KOPT-K1 (cell line): Measurements from ENCODE around the gene SARM1.

Experiments
- H3K27ac ChIP-seq: fragments of 200-600 bp; sonication (generic); 2 replicates; pipeline ENCODE4 v1.5.1; 2016; ENCODE audit warnings: antibody characterized with exemption, mild to moderate bottlenecking, low read depth, low read length; ENCODE audit not compliant: poor library complexity, severe bottlenecking
- H3K36me3 ChIP-seq: fragments of 200-600 bp; sonication (generic); 2 replicates; pipeline ENCODE4 v1.5.1; 2017; ENCODE audit warnings: antibody characterized with exemption, mild to moderate bottlenecking, low read length, moderate library complexity; ENCODE audit not compliant: insufficient read depth
- H3K9me3 ChIP-seq: fragments of 200-600 bp; sonication (generic); 2 replicates; pipeline ENCODE4 v1.5.1; 2017; ENCODE audit warnings: antibody characterized with exemption, low read length, mild to moderate bottlenecking; ENCODE audit not compliant: insufficient read depth, poor library complexity, severe bottlenecking

The SARM1 gene

DNA sequence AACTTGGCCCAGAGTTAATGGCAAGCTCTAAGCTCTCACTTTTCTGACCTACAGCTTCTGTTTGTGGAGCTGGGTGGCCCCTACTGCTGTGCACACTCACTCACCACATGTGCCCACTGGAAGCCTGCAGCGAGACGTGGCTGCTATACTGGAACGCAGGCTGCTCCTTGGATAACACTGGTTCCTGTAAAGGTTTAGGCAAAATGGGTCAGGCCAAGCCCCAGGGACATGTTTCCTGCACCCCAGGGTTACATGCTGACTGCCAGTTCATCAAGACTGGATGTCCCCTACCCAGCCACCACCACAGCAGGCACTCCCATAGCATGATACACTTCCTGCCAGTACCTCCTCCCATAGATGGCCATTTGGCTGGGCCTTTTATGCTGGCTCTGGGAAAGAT lies 22.5 kb upstream of the SARM1 start:
- Histone ChIP-seq H3K27ac (no peak overlapping the region), H3K36me3 (peaks cover 100% of the 10 kb centered on the region), H3K9me3 (no peaks in the 10 kb centered on the region)

DNA sequence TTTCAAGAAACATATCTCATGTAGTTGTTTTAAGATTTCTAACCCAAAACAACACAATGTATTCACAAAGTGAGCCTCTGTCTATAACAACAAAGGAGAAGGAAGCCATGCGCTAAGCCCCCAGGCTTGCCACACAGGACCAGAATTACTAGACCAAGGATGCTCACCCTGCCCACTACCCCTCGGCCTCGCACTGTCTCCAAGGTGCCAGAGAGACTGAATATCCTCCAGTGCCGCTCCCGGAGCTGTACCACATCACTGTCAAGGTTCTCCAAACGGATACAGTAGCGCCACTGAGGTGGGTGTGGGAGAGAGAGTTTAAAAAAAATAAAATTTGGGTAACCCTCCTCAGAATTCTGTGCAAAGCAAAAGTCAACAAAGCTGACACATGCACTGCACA lies 21.2 kb upstream of the SARM1 start:
- peaks cover 100% of the 10 kb centered on the region for H3K36me3 ChIP-seq
- no peak overlapping the region for H3K27ac ChIP-seq
- H3K9me3 ChIP-seq = no peaks in the 10 kb centered on the region

DNA sequence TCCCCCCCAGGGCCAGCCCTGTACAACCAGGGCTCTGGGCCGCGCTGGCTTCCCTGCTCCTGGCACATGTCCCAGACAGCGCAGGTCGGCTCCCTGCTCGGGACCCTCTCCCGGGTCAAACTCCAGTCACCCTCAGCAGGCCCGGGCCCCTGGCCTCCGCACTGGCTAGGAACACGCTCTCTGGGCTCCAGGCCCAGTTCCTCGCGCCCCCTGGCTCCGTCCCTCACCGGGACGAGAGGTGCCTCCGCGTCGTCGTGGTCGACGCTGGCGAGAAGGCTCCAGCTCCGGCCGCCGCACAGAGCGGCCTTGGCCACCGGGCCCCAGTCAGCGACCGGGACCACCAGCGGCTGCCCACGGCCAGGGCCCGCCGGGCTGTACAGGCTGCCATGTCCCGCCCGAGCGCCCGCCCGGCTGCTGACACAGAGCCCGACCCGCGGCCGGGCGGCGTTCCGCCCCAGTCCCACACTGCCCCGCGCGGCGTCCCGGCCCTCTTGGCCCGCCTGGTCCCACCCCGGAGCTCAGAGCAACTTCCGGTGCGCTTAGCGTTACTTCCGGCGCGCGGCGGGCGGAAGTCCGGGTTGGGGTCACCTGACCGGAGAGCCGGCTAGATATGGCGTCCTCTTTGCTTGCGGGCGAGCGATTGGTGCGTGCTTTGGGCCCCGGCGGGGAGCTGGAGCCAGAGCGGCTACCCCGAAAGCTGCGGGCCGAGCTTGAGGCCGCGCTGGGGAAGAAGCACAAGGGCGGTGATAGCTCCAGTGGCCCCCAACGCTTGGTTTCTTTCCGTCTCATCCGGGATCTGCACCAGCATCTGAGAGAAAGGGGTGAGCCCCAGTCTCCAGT lies 14.2 kb upstream of the SARM1 start, which contains the start of gene POLDIP2:
POLDIP2 (minus strand) TSS at position 467 of the 840 bp plus-strand sequence; CDS start at position 388, 79 bp downstream.
- peaks cover 59% of the 10 kb centered on the region for H3K36me3 ChIP-seq
- peak within 1 kb of the TSS; percentile 76 for H3K27ac ChIP-seq
- no peaks in the 10 kb centered on the region for H3K9me3 ChIP-seq

DNA sequence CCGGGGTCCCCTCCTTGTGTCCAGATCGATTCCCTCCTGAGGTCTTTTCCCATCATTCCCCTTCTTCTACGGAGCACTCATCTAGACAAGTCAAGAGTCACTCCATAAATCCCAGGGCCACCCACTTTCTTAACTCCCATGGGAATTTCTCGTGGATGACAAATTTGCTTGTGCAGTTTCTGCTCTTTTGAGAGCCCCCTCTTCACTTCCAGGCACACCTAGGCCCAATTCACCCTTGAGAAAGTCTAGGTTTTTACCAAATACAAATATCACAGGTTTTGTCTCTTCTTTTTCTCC lies 13.6 kb upstream of the SARM1 start:
- Histone ChIP-seq H3K27ac (peak overlapping the region; percentile 76), H3K9me3 (no peaks in the 10 kb centered on the region), H3K36me3 (peaks cover 59% of the 10 kb centered on the region)

DNA sequence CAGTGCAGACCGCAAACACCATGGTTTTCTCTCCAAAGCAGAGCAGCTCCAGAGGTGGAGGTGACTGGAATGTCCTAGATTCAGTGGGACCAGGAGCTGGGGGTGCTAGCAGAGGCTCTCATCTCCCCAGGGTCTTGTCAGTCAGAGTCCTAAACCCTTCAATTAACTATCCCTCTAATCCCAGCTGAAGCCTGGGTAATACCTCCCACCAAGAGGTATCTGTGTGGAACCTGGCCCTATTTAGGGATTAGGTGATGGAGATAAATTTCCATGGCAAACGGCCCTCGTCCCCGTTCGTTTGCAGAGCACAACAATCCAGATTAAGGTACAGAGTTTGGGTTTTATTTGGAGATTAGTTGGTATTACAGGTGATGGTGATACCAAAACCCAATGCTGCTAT lies 8.3 kb upstream of the SARM1 start:
- Histone ChIP-seq H3K36me3 (peaks cover 52% of the 10 kb centered on the region), H3K27ac (no peak overlapping the region), H3K9me3 (no peaks in the 10 kb centered on the region)

DNA sequence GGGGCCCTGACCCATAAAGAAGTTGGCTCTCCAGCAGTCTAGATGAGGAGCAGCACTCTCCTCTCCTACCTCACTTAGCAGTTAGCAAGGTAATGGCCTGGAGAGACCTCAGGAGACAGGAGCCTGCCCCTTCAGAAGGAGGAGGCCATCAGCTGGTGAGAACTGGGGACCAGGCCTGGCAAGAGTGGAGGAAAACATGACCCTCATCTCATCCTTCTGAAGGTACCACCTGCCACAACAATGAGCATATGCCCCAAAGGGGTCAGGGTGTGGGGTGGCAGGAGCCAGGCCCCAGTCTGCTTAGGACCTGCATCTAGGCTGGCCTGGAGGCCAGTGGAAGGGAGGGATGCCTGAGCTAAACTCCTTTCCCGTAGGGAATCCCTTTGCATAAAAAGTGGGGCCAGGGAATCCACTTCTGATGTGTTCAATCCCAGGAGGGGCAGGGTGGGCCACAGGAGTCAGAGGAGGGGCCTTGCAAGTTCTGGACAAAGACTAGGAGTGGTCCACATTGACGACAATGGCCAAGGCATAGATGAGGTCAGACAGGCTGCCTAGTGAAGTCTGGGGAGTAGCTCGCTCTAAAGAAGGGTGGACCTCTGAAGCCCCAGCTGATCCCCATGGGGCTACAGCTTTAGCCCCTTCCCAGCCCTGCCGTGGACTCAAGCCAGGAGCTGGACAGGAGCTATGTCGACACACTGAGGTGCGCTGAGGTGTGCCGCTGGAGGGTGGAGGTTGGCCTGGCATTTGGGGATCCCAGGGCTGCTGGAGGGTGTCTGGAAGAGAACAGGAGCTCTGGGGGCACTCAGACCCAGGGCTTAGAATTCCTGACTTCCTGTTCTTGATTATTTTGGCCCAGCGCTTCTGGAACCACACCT lies 7.5 kb upstream of the SARM1 start:
- Histone ChIP-seq H3K9me3 (no peaks in the 10 kb centered on the region), H3K27ac (no peak overlapping the region), H3K36me3 (peaks cover 52% of the 10 kb centered on the region)

DNA sequence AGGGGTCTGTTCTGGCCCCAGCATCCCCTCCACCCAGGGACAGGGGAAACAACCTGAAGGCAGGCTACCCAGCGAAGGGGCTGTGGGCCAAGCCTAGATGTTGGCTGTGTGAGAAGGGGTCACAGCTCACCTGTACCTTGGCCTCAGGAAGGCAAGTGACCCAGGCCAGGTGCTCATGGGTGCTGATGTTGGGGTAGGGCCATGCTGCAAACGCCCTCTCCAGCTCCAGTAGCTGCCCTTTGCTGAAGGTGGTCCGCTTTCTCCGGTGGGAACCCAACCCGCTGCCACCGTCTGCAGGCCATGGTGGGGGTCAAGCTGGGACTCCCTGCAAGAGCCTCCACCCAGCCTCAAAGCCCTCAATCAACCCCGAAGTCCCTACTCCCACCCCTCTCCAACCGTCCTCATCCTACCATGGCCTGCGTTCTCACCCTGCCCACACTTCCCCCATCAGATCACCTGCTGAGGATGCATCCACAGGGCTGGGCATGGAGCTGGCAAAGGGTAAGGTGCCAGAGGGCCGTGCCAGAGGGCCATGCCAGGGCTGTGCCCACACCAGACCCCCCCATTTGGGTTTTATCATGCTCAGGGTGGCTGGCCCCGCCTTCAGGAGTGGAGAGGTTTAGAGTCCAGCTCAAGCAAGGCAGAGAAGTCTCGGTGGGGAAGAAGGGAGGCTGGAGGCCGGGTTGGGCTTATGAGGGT lies 6.7 kb upstream of the SARM1 start, which contains the start of gene SEBOX:
SEBOX (minus strand) TSS at position 535 of the 699 bp plus-strand sequence; CDS start at position 487, 48 bp downstream.
- Histone ChIP-seq H3K9me3 (no peaks in the 10 kb centered on the region), H3K36me3 (peaks cover 48% of the 10 kb centered on the region)

DNA sequence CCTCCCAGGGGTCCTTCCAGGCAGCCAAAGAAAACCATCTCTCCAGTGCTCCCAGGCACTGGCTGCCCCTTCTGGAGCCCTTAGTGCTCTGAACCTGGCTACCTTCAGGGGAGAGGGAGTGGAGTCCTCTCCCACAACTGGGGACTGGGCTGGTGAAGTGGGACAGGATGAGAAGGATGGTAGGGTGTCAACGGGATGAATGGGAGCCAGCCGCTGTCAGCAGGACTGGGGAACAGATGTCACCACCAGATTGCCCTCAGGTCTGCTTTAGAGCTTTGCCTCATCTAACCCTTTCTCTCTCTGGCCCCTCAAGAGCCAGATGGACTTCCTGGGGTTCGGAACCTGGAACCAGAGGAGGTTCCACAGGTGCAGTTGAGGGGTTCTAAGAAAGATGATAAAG lies 6.0 kb upstream of the SARM1 start:
- no peak overlapping the region for H3K27ac ChIP-seq
- H3K9me3 ChIP-seq = no peaks in the 10 kb centered on the region
- peaks cover 41% of the 10 kb centered on the region for H3K36me3 ChIP-seq

More for the DNA sequence above, 6.7 kb upstream of the SARM1 start, which contains the start of gene SEBOX:
- no peak within 1 kb of the TSS for H3K27ac ChIP-seq

DNA sequence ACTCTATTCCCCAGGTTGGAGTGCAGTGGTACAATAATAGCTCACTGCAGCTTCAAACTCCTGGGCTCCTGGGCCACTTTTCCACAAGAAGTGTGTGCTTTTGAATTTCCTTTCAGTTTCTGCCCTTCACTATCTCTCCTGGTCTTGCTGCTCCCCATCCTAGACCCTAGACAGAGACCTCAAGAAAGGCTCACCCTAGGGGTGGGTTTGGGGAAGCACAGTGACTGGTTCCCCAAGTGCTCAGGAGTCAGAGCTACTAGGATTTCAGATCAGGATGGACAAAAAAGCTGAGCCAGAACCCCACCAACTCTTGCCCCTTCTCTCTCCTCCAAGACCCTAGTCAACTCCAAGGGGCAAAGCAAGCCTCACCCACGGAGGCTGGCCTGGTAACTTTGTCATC lies 4.9 kb upstream of the SARM1 start:
- Histone ChIP-seq H3K36me3 (peaks cover 30% of the 10 kb centered on the region), H3K27ac (no peak overlapping the region), H3K9me3 (no peaks in the 10 kb centered on the region)

DNA sequence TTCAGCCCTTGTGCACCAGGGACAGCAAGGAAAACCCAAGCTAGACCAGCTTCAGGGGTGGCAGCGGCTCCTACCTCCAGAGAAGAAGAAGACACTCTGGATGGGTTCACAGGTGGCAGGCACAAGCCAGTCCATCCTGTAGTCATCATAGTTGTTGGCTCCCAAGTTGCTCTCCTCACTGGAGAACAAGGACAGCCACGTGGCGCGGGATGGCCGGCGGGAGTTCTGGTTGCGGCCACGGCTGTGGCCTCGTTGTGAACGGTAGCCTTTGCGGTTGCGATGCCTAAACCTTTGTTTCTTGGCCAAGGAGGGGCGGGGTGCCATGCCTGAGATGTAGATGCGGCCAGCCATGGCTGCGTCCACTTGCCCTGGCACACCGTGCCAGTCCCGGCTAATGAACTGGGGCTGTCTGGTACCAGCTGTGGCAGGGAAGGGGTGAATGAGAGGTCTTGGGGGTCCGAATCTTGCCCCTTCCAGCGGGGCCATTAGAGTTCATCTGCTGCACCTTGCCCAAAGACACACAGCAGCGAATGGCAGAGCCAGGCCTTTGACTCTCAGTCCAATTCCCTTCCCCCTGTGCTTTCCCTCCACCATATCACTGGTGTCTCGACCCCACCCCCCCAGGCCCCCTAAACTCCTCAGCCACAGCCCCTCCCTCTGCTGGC lies 3.7 kb upstream of the SARM1 start:
- Histone ChIP-seq H3K36me3 (peaks cover 18% of the 10 kb centered on the region; the same call in 1 of the 2 replicates), H3K9me3 (no peaks in the 10 kb centered on the region), H3K27ac (no peak overlapping the region)

DNA sequence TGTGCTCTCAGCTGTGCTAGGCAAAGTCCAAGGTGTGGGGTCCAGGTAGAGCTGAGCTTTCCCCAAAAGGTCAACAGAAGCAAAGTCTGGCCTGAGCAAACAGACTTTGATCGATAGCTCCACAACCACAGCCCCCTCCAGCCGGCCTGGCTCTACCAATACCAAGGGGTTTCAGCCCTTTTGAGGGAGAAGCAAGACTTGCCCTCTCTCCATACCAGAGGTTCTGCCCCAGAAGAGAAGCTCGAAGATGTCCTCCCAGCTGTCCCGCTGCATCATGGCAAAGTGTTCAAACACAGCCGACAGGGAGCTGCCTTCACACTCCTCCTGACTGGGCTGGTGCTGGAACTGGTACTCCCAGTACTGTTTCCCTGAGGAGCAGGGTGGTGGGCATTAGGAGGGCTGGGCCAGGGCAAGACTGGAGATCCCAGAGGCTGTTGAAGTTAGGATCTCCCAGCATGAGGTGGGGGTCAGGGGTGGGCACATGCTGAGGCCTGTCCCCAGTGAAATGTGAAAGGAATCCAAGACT lies 3.1 kb upstream of the SARM1 start:
- Histone ChIP-seq H3K27ac (no peak overlapping the region), H3K9me3 (no peaks in the 10 kb centered on the region)

DNA sequence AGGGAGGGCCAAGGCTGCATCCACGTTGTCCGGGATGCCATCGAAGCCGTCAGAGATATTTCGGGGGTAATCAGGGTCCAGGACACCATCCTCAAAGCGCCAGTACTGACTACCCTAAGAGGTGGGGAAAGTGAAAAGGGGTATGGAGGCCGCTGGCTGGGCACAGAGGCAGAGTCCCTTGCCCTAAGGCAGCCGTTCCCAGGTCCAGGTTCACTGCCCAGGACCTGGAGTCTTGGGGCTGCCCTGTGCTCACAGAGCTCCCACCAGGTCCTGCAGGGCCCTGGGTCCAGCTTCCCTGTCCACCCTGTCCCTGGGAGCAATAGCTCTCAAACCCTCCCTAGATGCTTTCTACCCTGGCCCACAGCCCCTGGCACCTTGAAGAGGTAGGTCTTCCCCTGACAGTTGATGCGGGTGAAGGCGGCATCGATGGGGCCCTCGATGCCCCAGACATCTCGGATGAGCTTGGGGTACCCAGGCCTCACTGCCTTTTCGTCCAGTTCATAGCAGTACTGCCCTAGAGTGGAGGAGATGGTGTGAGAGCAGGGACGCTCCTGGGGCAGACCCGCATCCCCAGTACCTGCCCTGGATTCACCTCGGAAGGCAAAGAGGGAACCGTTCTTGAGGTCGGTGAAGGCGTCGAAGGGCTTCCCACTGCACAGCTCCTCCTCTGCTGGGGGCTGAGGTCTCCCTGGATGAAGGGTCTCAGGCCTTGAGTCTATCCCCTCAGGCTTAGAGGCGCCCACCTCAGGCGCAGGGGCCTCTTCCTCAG lies 2.4 kb upstream of the SARM1 start:
- Histone ChIP-seq H3K27ac (no peak overlapping the region), H3K36me3 (peaks cover 5% of the 10 kb centered on the region; the same call in 1 of the 2 replicates), H3K9me3 (no peaks in the 10 kb centered on the region)

More for the DNA sequence above, 3.1 kb upstream of the SARM1 start:
- H3K36me3 ChIP-seq = peaks cover 12% of the 10 kb centered on the region; the same call in 1 of the 2 replicates

DNA sequence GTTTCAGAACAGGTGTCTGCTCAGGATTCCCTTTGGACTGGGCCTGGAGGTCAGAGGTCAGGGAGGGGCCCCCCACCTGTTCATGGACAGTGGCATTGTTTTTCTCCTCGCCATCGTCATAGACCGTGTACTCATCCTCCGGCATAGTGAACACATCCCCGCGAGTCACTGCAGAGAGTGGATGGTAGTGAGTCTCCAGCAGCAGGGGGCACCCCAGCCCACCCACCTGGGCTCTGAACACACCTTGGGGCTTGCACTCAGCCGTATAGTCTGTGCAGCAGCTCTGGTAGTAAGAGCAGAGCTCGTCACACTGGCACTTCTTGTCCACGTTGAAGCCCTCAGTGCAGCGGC lies 1.8 kb upstream of the SARM1 start:
- Histone ChIP-seq H3K27ac (no peak overlapping the region), H3K36me3 (no peaks in the 10 kb centered on the region), H3K9me3 (no peaks in the 10 kb centered on the region)
